Muscle of back (tissue), 11 donors: ENCODE data around the gene ZAR1. TPM values are rescaled to one million over a fixed set of nuclear protein-coding genes. Genes with fewer than 3 reads are reported as not detected.

Experiments
- DNase-seq, 3 donors: peaks; one replicate each; pipeline versions ENCODE4 v3.0.0 to v3.0.0-alpha.2; 2013
- polyA plus RNA-seq, 10 donors: library from polyadenylated mRNA; unstranded; fragments of 120-200 nt; gene quantifications; one replicate each; pipeline ENCODE4 v1.2.1, GENCODE V29; 2013; ENCODE audit not compliant: insufficient read length in 10 of 10

The ZAR1 gene
- polyA plus RNA-seq, 10 donors: not detected

GRCh38 chr4:48489683-48490011, 405 bp upstream of the ZAR1 start:
- DNase-seq: no peak

GRCh38 chr4:48490680-48491513, 845 bp downstream of the ZAR1 start:
- peak in 1 of 3 donors; percentile 29 for DNase-seq

- DNase-seq: no peak
Observed at GRCh38 chr4:48491514-48492176, 1.6 kb downstream of the ZAR1 start.

- DNase-seq: no peak
Observed at GRCh38 chr4:48493452-48494100, 3.5 kb downstream of the ZAR1 start.

GRCh38 chr4:48495941-48496340, 5.9 kb downstream of the ZAR1 start:
- no peak for DNase-seq

- no peak for DNase-seq
Observed at GRCh38 chr4:48498895-48499294, 8.8 kb downstream of the ZAR1 start.

GRCh38 chr4:48499551-48500066, 9.6 kb downstream of the ZAR1 start:
- no peak for DNase-seq

GRCh38 chr4:48503233-48504025, 13.4 kb downstream of the ZAR1 start:
- DNase-seq: no peak

- no peak for DNase-seq
Observed at GRCh38 chr4:48504026-48504330, 13.9 kb downstream of the ZAR1 start.

- DNase-seq: no peak
Observed at GRCh38 chr4:48504352-48504751, 14.3 kb downstream of the ZAR1 start.

GRCh38 chr4:48506716-48507115, 16.7 kb downstream of the ZAR1 start:
- no peak for DNase-seq

- DNase-seq: no peak
Observed at GRCh38 chr4:48509543-48509942, 19.5 kb downstream of the ZAR1 start.

GRCh38 chr4:48518143-48518542, 28.1 kb downstream of the ZAR1 start:
- DNase-seq: no peak

GRCh38 chr4:48526406-48526805, 36.4 kb downstream of the ZAR1 start:
- DNase-seq: no peak

- no peak for DNase-seq
Observed at GRCh38 chr4:48538358-48538757, 48.3 kb downstream of the ZAR1 start.

- DNase-seq: no peak
Observed at GRCh38 chr4:48539597-48539996, 49.5 kb downstream of the ZAR1 start.

GRCh38 chr4:48542888-48543287, 52.8 kb downstream of the ZAR1 start:
- no peak for DNase-seq

GRCh38 chr4:48543796-48544195, 53.7 kb downstream of the ZAR1 start:
- no peak for DNase-seq
